HFF-Myc (cell line): ENCODE data around the gene SFN.

Source experiments
- DNase-seq: peaks from one replicate; pipeline ENCODE4 v3.0.0-alpha.2; 2011; ENCODE audit warnings: low read depth; ENCODE audit errors: extremely low read depth
- H3K4me3 ChIP-seq: replicated peaks from 2 replicates; pipeline ENCODE4 v1.5.1; 2011; ENCODE audit warnings: low read depth, mild to moderate bottlenecking, control low read depth, low read length
- CTCF ChIP-seq: IDR thresholded peaks from 2 replicates; pipeline ENCODE4 v1.5.1; 2012; ENCODE audit warnings: mild to moderate bottlenecking, low read depth, low read length, control low read depth; ENCODE audit errors: missing control alignments

Gene SFN

GRCh38 chr1:26887125-26887524, 24.2 kb downstream of the SFN start:
- H3K4me3 ChIP-seq, result no peak overlapping the region
- no peak for DNase-seq
- TF ChIP-seq CTCF, result peak; percentile 60

GRCh38 chr1:26888231-26888630, 25.3 kb downstream of the SFN start:
- no peak overlapping the region for H3K4me3 ChIP-seq
- no peak for TF ChIP-seq CTCF
- no peak for DNase-seq

- TF ChIP-seq CTCF, result no peak
- H3K4me3 ChIP-seq, result peak within 1 kb of the TSS; percentile 95
- DNase-seq, result peak; percentile 38
Observed at GRCh38 chr1:26889551-26890466, 26.9 kb downstream of the SFN start, which contains the start of gene GPN2. TSS of gene GPN2 (minus strand) at chr1:26890283. CDS start at chr1:26890096, 187 bp downstream.

- H3K4me3 ChIP-seq, result peak overlapping the region; percentile 95
- no peak for DNase-seq
- no peak for TF ChIP-seq CTCF
Observed at GRCh38 chr1:26890467-26890796, 27.5 kb downstream of the SFN start.

- no peak for TF ChIP-seq CTCF
- no peak for DNase-seq
- H3K4me3 ChIP-seq, result no peak overlapping the region
Observed at GRCh38 chr1:26894263-26894662, 31.3 kb downstream of the SFN start.

- no peak overlapping the region for H3K4me3 ChIP-seq
- DNase-seq, result no peak
- no peak for TF ChIP-seq CTCF
Observed at GRCh38 chr1:26897351-26897750, 34.4 kb downstream of the SFN start.
